Stomach (tissue), 4 donors: ENCODE measurements around the gene CUL1.

Experiments
- CTCF ChIP-seq, 7 experiments: fragments of 450-650 bp in 4 of 7; fragments of 200-600 bp in 3 of 7; sonication (generic) in 3 of 7; IDR thresholded peaks; one replicate each; pipeline ENCODE4 v1.5.1; 2016 to 2019; ENCODE audit warnings: antibody characterized with exemption in 7 of 7, control low read depth in 2 of 7, mild to moderate bottlenecking in 1 of 7
- POLR2A ChIP-seq, 4 donors: fragments of 450-650 bp; IDR thresholded peaks; one replicate each; pipeline ENCODE4 v1.6.1; 2016; ENCODE audit warnings: antibody characterized with exemption in 4 of 4, control low read depth in 2 of 4, mild to moderate bottlenecking in 1 of 4, moderate library complexity in 1 of 4
- POLR2AphosphoS5 ChIP-seq, 3 donors: sonication (generic); formaldehyde crosslinking; IDR thresholded peaks; one replicate each; pipeline ENCODE4 v1.6.1; 2016; ENCODE audit warnings: antibody characterized with exemption in 3 of 3

GRCh38 chr7:148688526-148688925, 10.2 kb upstream of the CUL1 start:
- TF ChIP-seq CTCF (IDR thresholded peaks at IDR 0.05) (no peak), POLR2AphosphoS5 (IDR thresholded peaks at IDR 0.05) (no peak), POLR2A (IDR thresholded peaks at IDR 0.05) (no peak)
